HL-60 (cell line): ENCODE data around the gene DGKI.

Source experiments
- DNase-seq, 2 experiments: peaks; one replicate each; pipeline ENCODE4 v3.0.0-alpha.2; 2010 to 2020; ENCODE audit warnings: low read depth in 1 of 2, low spot score in 1 of 2
- H3K27ac ChIP-seq: fragments of 250-450 bp; sonication (Bioruptor Pico); replicated peaks from 2 replicates; pipeline ENCODE4 v1.5.1; 2020; ENCODE audit warnings: mild to moderate bottlenecking, moderate library complexity
- H3K27me3 ChIP-seq: fragments of 250-450 bp; sonication (Bioruptor Pico); 2 replicates; pipeline ENCODE4 v1.5.1; 2021; ENCODE audit warnings: mild to moderate bottlenecking, moderate library complexity; ENCODE audit not compliant: insufficient read depth, poor library complexity, severe bottlenecking
- H3K4me3 ChIP-seq: replicated peaks from 2 replicates; pipeline ENCODE4 v1.5.1; 2011; ENCODE audit warnings: mild to moderate bottlenecking, control low read depth, low read length; ENCODE audit not compliant: insufficient read depth
- CTCF ChIP-seq: IDR thresholded peaks from one replicate; pipeline ENCODE4 v1.5.1; 2011; ENCODE audit warnings: low read length, control low read depth, inconsistent platforms; ENCODE audit not compliant: insufficient read depth
- GABPA ChIP-seq: IDR thresholded peaks from 2 replicates; pipeline ENCODE4 v1.6.1; 2012; ENCODE audit warnings: low read depth
- POLR2AphosphoS5 ChIP-seq: IDR thresholded peaks from 2 replicates; pipeline ENCODE4 v1.6.1; 2012; ENCODE audit warnings: low read depth
- REST ChIP-seq: IDR thresholded peaks from 2 replicates; pipeline ENCODE4 v1.6.1; 2012; ENCODE audit warnings: low read depth; ENCODE audit not compliant: insufficient replicate concordance
- SPI1 ChIP-seq: IDR thresholded peaks from 2 replicates; pipeline ENCODE4 v1.6.1; 2012; ENCODE audit warnings: low read depth, mild to moderate bottlenecking, borderline replicate concordance

The DGKI gene

GRCh38 chr7:137538361-137538762 is 308.4 kb downstream of the DGKI start:
- TF ChIP-seq CTCF: no peak
- no peak for TF ChIP-seq POLR2AphosphoS5
- TF ChIP-seq REST: no peak
- no peak for TF ChIP-seq GABPA
- TF ChIP-seq SPI1: no peak
- no peak for DNase-seq
- H3K4me3 ChIP-seq: no peak overlapping the region
- peaks cover 2% of the 10 kb centered on the region for H3K27me3 ChIP-seq
- H3K27ac ChIP-seq: no peak overlapping the region

GRCh38 chr7:137535579-137535978 is 311.2 kb downstream of the DGKI start:
- no peak for TF ChIP-seq CTCF
- no peak overlapping the region for H3K4me3 ChIP-seq
- no peak overlapping the region for H3K27ac ChIP-seq
- no peaks in the 10 kb centered on the region for H3K27me3 ChIP-seq
- no peak for DNase-seq

- DNase-seq: no peak
- TF ChIP-seq SPI1 (no peak), POLR2AphosphoS5 (no peak), CTCF (no peak), GABPA (no peak), REST (no peak)
- Histone ChIP-seq H3K27me3 (no peaks in the 10 kb centered on the region), H3K4me3 (no peak overlapping the region), H3K27ac (no peak overlapping the region)
Measured at GRCh38 chr7:137531671-137532070, 315.1 kb downstream of the DGKI start.

- Histone ChIP-seq H3K27me3 (no peaks in the 10 kb centered on the region), H3K4me3 (no peak overlapping the region), H3K27ac (no peak overlapping the region)
- TF ChIP-seq SPI1 (no peak), REST (no peak), CTCF (no peak), GABPA (no peak), POLR2AphosphoS5 (no peak)
- no peak for DNase-seq
Measured at GRCh38 chr7:137527634-137528033, 319.1 kb downstream of the DGKI start.
